ENCODE measurements around the gene CCDC127.

The CCDC127 gene

GRCh38 chr5:188488-189481 lies 29.2 kb downstream of the CCDC127 start:
- DNase-seq (ENCODE audit: extremely low read depth, low read depth) = peak; percentile 79
- no peak overlapping the region for H3K4me3 ChIP-seq (replicated peaks; ENCODE audit: low read depth, low read length)
- TF ChIP-seq, protein P1, sequence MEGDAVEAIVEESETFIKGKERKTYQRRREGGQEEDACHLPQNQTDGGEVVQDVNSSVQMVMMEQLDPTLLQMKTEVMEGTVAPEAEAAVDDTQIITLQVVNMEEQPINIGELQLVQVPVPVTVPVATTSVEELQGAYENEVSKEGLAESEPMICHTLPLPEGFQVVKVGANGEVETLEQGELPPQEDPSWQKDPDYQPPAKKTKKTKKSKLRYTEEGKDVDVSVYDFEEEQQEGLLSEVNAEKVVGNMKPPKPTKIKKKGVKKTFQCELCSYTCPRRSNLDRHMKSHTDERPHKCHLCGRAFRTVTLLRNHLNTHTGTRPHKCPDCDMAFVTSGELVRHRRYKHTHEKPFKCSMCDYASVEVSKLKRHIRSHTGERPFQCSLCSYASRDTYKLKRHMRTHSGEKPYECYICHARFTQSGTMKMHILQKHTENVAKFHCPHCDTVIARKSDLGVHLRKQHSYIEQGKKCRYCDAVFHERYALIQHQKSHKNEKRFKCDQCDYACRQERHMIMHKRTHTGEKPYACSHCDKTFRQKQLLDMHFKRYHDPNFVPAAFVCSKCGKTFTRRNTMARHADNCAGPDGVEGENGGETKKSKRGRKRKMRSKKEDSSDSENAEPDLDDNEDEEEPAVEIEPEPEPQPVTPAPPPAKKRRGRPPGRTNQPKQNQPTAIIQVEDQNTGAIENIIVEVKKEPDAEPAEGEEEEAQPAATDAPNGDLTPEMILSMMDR (IDR thresholded peaks at IDR 0.05; ENCODE audit: low read depth, low read length, missing control alignments) = peak; percentile 90

- no peak for DNase-seq (ENCODE audit: extremely low read depth, low read depth)
- TF ChIP-seq, protein P1 (IDR thresholded peaks at IDR 0.05; ENCODE audit: low read depth, low read length, missing control alignments) = no peak
- no peak overlapping the region for H3K4me3 ChIP-seq (replicated peaks; ENCODE audit: low read depth, low read length)
Observed at GRCh38 chr5:187617-188451, 30.1 kb downstream of the CCDC127 start.

DNA sequence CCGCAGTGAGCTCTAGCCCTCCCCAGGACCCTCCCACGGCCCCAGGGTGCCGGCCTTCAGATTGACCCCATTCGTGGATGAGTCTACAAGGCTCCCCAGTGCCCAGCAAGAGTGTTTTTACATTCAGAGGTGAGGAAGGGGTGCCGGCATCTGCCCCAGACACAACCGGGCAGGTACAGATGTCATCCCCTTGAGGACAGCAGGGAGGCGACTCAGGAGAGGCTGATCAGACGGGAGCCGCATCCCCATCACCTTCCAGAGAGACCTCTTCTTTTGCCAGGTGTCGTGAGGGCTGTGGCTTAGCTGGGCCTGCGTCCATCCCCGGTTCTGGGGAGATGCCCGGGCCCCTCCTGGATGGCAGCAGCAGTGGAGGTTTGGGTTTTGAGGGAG lies 30.9 kb downstream of the CCDC127 start:
- TF ChIP-seq, protein P1 (IDR thresholded peaks at IDR 0.05; ENCODE audit: low read depth, low read length, missing control alignments) = no peak
- DNase-seq (ENCODE audit: extremely low read depth, low read depth) = no peak

GRCh38 chr5:186091-187041 lies 31.6 kb downstream of the CCDC127 start:
- no peak for DNase-seq (ENCODE audit: extremely low read depth, low read depth)
- TF ChIP-seq, protein P1 (IDR thresholded peaks at IDR 0.05; ENCODE audit: low read depth, low read length, missing control alignments) = no peak
- no peak overlapping the region for H3K4me3 ChIP-seq (replicated peaks; ENCODE audit: low read depth, low read length)

More for the DNA sequence above, 30.9 kb downstream of the CCDC127 start:
- H3K4me3 ChIP-seq (replicated peaks; ENCODE audit: low read depth, low read length) = no peak overlapping the region

DNA sequence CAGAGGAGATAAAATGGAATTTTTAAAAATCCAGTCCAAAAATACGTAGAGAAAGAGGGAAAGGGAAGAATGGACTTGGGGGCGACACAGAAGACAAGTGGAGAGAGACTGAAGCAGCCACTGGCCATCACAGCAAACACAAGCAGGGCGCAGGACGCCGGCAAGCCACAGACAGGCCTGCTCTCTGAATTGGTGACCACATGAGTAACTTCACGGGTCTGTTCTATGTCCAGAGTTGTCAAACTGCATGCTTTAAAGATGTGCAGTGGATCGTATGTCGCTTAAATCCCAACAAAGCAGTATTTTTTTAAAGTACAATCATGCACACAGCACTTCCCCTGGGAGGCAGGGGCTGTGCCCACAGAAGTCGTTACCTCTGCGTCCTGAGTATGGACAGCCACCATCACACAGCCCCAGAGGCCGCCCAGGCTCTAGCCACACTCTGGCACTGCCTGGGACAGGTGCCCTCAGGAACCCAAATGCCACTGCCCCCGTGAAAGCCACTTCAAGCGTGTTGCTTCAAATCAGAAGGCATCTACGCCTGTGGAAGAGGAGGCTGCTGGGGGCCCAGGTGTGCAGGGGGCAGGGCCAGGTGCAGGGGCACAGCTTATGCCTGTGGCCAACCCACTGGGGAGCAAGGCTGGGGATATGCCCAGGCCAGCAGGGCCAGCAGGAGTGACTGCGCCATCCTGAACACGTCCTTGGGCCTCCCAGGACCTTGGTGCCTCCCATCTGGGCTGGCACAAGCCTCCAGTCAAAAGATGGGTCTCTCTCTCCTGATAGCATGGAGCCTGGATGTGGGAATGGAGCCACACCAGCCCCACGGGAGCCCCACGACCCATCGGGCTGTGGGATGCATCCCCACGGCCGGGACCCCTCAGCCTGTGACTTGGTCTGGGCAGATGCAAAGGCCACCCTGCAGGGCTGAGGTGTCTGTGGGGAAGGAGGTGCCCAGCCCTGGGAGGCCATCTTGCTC lies 32.6 kb downstream of the CCDC127 start:
- H3K4me3 ChIP-seq (replicated peaks; ENCODE audit: low read depth, low read length) = no peak overlapping the region
- TF ChIP-seq, protein P1 (IDR thresholded peaks at IDR 0.05; ENCODE audit: low read depth, low read length, missing control alignments) = no peak
- no peak for DNase-seq (ENCODE audit: extremely low read depth, low read depth)
